Activated CD8-positive, alpha-beta memory T cell treated with anti-CD3 and anti-CD28 coated beads for 1 hour (primary cell): ENCODE data around the gene PTCRA.

ENCODE experiments used
- DNase-seq, 2 donors: peaks; one replicate each; pipeline ENCODE4 v3.0.0-alpha.2; 2020; ENCODE audit warnings: low read depth in 1 of 2; ENCODE audit errors: extremely low read depth in 1 of 2

PTCRA gene

DNA sequence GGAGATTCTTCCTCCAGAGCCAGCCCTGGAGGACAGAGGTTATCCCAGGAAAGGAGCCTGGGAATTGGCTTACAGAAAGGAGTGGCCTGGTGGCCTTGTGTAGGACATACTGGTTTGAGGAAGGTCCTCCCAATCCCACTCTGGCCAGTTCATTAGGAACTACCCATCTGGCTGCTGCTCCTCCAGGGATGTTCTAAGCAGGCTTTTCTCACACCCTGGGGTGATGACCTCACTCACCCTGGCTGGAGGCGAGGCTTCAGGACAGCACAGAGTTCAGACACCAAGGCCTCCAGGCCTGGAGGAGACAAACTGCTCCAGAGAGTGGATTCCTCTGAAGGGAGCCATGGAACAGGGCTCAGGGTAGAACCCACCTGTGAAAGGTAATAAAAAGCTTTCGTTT, 53.6 kb downstream of the PTCRA start:
- no peak for DNase-seq

DNA sequence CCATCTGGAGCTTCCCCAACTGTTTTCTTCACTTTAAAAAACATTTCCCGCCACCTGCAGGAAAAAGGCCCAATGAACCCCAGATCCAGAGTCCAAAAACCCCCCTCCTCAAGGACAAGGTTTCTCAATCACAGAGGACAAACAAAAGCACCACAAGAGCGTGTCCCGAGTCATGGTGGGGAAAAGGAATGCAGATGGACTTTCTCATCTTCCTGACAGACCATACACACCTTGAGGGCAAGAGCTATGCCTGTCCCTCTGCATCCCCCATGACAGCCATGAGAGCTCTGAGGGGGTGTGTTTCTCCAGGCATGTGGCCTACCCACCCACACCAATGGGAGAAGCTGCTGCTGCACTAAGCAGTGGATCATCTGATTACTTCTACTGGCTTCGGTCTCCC, 54.1 kb downstream of the PTCRA start:
- DNase-seq, result no peak

DNA sequence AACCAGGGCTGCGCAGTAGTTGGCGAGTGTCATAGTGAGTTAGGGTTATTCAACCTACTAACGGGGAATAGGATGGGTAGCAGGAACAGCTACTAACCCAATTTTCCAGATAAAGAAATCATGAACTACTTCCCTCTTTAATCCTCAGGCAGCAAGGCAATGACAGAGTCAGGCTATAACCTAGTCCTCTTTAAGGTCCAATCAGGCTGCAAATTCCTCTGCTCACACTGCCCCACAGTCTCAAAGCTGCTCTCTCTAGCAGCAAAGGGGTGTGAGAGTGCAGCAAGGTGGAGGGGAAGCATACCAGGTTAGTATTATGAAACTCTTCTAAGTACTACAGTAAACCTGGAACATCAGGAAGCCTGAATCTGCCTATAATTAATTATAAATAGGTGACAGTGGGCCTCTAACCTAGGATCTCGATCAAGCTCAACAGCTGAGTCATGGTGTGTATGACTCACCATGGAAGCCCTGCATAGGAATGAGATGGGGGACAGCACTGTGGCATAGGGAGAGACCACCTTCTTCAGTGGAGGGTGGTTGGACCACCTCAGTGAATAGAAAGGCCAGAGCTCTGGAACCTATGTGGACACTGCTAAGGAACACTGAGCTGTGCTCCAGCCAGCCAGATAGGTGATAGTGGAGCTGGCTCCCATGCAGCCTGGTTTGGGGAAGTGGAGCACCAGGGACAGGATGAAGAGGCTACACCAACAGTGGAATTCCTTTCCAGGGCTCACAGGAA, 55.2 kb downstream of the PTCRA start:
- no peak for DNase-seq

GRCh38 chr6:42971746-42972327, 56.0 kb downstream of the PTCRA start:
- no peak for DNase-seq

DNA sequence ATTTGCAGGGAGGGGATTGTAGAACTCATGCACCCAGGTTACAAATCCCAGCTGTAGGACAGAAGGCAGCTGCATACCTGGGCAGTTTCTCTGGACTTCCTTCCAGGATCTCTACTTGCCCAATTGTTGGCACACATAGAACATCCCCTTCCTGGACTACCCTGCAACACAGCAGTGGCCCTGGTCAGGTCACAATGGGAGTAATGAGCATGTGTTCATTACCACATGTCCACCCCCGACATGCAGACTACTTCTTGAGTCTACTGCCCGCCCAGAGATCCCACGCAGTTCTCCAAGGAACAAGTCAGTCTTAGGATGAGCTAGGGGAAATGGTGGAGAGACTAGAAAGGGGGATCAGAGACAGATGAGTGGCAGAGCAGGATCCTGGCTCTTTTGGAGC, 58.1 kb downstream of the PTCRA start:
- no peak for DNase-seq

GRCh38 chr6:42974919-42975505, 59.2 kb downstream of the PTCRA start:
- no peak for DNase-seq
